Adrenal gland (tissue), 5 donors: ENCODE data around the gene BPI.

Experiments used
- CTCF ChIP-seq, 6 experiments: fragments of 450-650 bp in 4 of 6; fragments of 200-600 bp in 2 of 6; sonication (generic) in 1 of 6; IDR thresholded peaks; 1 replicate in 5 of 6; 2 replicates in 1 of 6; pipeline versions ENCODE4 v1.5.1 to v1.8.0; 2016 to 2021; ENCODE audit warnings: antibody characterized with exemption in 6 of 6, mild to moderate bottlenecking in 2 of 6, moderate library complexity in 1 of 6
- POLR2A ChIP-seq, 2 donors: fragments of 450-650 bp; IDR thresholded peaks; one replicate each; pipeline ENCODE4 v1.6.1; 2017; ENCODE audit warnings: antibody characterized with exemption in 2 of 2, mild to moderate bottlenecking in 2 of 2, moderate library complexity in 1 of 2
- donor health status: DM: no; HTN: no; CAD: no.

- TF ChIP-seq CTCF (IDR thresholded peaks at IDR 0.05), result no peak
- no peak for TF ChIP-seq POLR2A (IDR thresholded peaks at IDR 0.05)
Observed at GRCh38 chr20:38334016-38334415, 30.1 kb downstream of the BPI start.
